ENCODE data around the gene ADD1.

DNA sequence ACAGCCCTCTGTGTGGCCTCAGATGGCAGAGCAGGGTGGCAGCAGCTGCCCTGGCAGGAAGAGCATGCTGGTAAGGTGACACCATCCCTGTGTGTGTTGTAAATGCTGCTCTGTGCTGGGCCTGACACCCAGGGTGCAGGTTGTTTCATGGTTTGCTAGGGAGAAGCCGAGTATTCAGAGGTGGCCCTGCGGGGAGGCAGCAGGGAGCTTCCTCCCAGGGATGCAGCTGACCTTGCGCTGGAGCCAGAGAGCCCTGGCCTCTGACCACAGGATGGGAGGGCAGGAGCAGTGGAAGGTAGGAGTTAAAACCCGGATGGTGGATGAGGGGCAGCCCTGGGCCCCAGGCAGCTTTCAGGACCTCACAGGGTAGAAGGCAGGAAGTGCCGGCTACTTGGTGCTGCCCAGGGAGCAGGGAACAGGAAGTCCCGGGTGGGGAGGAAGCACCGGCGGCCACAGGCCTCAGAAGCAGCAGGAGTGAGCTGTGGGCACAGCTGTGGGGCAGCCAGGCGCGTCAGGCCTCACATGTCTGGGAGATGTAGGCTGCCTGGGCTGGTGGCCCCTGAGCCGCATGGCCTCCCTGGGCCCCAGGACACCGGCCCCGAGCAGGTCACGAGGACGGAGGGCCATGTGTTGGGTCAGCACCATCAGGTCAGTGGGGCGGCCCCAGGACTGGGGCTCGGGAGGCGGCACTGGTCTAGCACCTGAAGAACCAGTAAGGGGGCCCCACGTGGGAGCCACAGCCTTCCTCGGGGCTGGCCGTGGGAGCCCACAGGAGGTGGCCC, 31.6 kb upstream of the ADD1 start:
- TF ChIP-seq POLR2A (IDR thresholded peaks at IDR 0.05) = no peak
- TF ChIP-seq, protein P1, sequence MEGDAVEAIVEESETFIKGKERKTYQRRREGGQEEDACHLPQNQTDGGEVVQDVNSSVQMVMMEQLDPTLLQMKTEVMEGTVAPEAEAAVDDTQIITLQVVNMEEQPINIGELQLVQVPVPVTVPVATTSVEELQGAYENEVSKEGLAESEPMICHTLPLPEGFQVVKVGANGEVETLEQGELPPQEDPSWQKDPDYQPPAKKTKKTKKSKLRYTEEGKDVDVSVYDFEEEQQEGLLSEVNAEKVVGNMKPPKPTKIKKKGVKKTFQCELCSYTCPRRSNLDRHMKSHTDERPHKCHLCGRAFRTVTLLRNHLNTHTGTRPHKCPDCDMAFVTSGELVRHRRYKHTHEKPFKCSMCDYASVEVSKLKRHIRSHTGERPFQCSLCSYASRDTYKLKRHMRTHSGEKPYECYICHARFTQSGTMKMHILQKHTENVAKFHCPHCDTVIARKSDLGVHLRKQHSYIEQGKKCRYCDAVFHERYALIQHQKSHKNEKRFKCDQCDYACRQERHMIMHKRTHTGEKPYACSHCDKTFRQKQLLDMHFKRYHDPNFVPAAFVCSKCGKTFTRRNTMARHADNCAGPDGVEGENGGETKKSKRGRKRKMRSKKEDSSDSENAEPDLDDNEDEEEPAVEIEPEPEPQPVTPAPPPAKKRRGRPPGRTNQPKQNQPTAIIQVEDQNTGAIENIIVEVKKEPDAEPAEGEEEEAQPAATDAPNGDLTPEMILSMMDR (IDR thresholded peaks at IDR 0.05) = no peak
